PC-3 (cell line): ENCODE data around the gene MTG1. TPM values are rescaled to one million over a fixed set of nuclear protein-coding genes. Genes with fewer than 3 reads are reported as not detected.

Experiments used
- ATAC-seq: fragments of 200-7000 bp; cut with Tn5 transposase; 2 replicates; pipeline ENCODE4 v1.9.1; 2020; ENCODE audit warnings: mild to moderate bottlenecking, moderate library complexity
- BruUV-seq: library from RNA; stranded (reverse); fragments of 400-500 nt; replicated peaks from 2 replicates; lab custom pipeline; 2021; lab: Mats Ljungman, UMichigan
- CTCF ChIA-PET: fragments of 300-600 bp; sonication (Branson Sonifier 250); formaldehyde crosslinking; loops from one replicate; lab custom pipeline; 2022; ENCODE audit warnings: antibody characterized with exemption; lab: Charles Lee
- POLR2A ChIA-PET: fragments of 300-600 bp; sonication (Branson Sonifier 250); formaldehyde crosslinking; loops from one replicate; lab custom pipeline; 2022; ENCODE audit warnings: antibody characterized with exemption; ENCODE audit not compliant: unreplicated experiment; lab: Charles Lee
- DNase-seq: peaks from one replicate; pipeline ENCODE4 v3.0.0-alpha.2; 2015
- H2AFZ ChIP-seq: fragments of 300-600 bp; sonication (generic); 2 replicates; pipeline ENCODE4 v1.6.0; 2016; ENCODE audit warnings: antibody characterized with exemption, low read length
- H3F3A ChIP-seq: fragments of 300-600 bp; sonication (generic); one replicate; pipeline ENCODE4 v1.6.0; 2017; ENCODE audit warnings: antibody characterized with exemption, low read length, control low read depth, mild to moderate bottlenecking; ENCODE audit not compliant: unreplicated experiment
- H3K27ac ChIP-seq: fragments of 300-600 bp; sonication (generic); 2 replicates; pipeline ENCODE4 v1.5.1; 2016; ENCODE audit warnings: mild to moderate bottlenecking, low read length
- H3K27me3 ChIP-seq: fragments of 300-600 bp; sonication (generic); 2 replicates; pipeline ENCODE4 v1.6.1; 2016; ENCODE audit warnings: low read length, mixed read lengths
- H3K36me3 ChIP-seq: fragments of 300-600 bp; sonication (generic); 2 replicates; pipeline ENCODE4 v1.6.1; 2016; ENCODE audit warnings: low read depth, mixed run types, low read length, mixed read lengths
- H3K4me1 ChIP-seq: fragments of 300-600 bp; sonication (generic); 2 replicates; pipeline ENCODE4 v1.5.1; 2016; ENCODE audit warnings: low read length; ENCODE audit not compliant: insufficient read depth
- H3K4me2 ChIP-seq: fragments of 300-600 bp; sonication (generic); 2 replicates; pipeline ENCODE4 v1.6.0; 2016; ENCODE audit warnings: low read length
- H3K4me3 ChIP-seq: fragments of 300-600 bp; sonication (generic); 2 replicates; pipeline ENCODE4 v1.5.1; 2016; ENCODE audit warnings: mild to moderate bottlenecking, low read length, mixed read lengths
- H3K79me2 ChIP-seq: fragments of 300-600 bp; sonication (generic); 2 replicates; pipeline ENCODE4 v1.6.1; 2017; ENCODE audit warnings: low read length, mixed read lengths
- H3K9ac ChIP-seq: fragments of 300-600 bp; sonication (generic); 2 replicates; pipeline ENCODE4 v1.6.0; 2016; ENCODE audit warnings: mild to moderate bottlenecking, low read length
- H3K9me2 ChIP-seq: fragments of 300-600 bp; sonication (generic); replicated peaks from 2 replicates; pipeline ENCODE4 v1.6.1; 2016; ENCODE audit warnings: mixed run types, low read length, mixed read lengths
- H3K9me3 ChIP-seq: fragments of 300-600 bp; sonication (generic); 2 replicates; pipeline ENCODE4 v1.6.1; 2016; ENCODE audit warnings: low read length, mixed read lengths
- H4K20me1 ChIP-seq: fragments of 300-600 bp; sonication (generic); 2 replicates; pipeline ENCODE4 v1.6.1; 2016; ENCODE audit warnings: low read length, mixed read lengths
- CTCF ChIP-seq: fragments of 300-600 bp; sonication (generic); conservative IDR thresholded peaks from 2 replicates; pipeline ENCODE4 v1.5.1; 2017; ENCODE audit warnings: antibody characterized with exemption, low read depth, mild to moderate bottlenecking, low read length
- EZH2 ChIP-seq: fragments of 300-600 bp; sonication (generic); IDR thresholded peaks from one replicate; pipeline ENCODE4 v1.6.1; 2017; ENCODE audit warnings: antibody characterized with exemption, mild to moderate bottlenecking, low read length; ENCODE audit not compliant: unreplicated experiment
- EZH2phosphoT487 ChIP-seq: fragments of 300-600 bp; sonication (generic); IDR thresholded peaks from 2 replicates; pipeline ENCODE4 v1.6.1; 2018; ENCODE audit warnings: mild to moderate bottlenecking, antibody characterized with exemption, low read length, borderline replicate concordance
- intact Hi-C: fragments of 100-400 bp; cut with micrococcal nuclease; formaldehyde crosslinking; loops from 2 replicates; pipeline ENCODE4 v1.9.0; 2023
- total RNA-seq: library from RNA; depleted of rRNA; stranded (reverse); fragments of >200 nt; gene quantifications from 2 replicates; pipeline ENCODE4 v1.2.3, GENCODE V29; 2014

MTG1 gene
- total RNA-seq, 1 experiment from 2014 or later, result 39.4 TPM

DNA sequence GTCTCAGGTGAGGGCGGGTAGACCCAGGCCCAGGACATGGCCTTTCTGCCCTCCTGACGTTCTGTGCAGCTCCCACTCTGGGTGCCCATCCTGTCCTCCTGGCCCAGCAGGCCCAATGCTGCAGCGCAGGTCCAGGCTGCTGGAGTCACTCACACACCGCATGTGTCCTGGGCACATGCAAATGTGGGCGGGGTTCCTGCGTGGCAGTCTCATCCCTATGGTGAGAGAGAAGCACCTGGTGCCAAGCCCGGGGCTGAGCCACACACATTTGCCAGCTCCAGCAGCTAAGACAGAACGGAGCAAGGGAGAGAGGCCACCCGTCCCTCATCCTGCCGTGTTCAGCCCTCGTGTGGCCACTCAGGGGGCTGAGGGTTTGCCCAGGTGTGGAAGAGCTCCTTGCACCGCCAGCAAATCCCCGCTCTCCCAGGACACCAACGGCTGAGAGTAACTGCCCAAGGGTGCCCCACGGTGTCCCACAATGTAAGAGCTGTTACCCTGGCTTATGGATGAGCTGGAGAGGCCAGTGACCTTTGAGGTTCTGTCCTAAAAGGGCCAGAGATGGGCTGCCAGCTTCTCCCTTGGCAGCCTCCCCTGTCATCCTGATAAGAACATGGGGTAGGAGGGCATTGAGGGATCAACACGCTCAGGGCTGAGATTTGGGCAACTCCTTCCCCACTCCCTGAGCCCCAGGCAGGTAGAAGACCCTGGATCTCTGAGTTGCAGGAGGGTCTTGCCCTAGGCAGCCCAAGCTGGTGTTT, 40.6 kb upstream of the MTG1 start:
- Histone ChIP-seq H3K4me1 (0 out of 2 replicates have a peak, but pooled peaks cover 4% of the 10 kb centered on the region), H3K27me3 (no peaks in the 10 kb centered on the region), H3K27ac (no peak overlapping the region), H3K9ac (no peak overlapping the region), H3K9me2 (no peaks in the 10 kb centered on the region), H3K9me3 (no peaks in the 10 kb centered on the region), H3K79me2 (no peaks in the 10 kb centered on the region), H3K4me2 (no peak overlapping the region), H3F3A (no peaks in the 10 kb centered on the region), H4K20me1 (no peaks in the 10 kb centered on the region), H2AFZ (no peak overlapping the region), H3K4me3 (no peak overlapping the region), H3K36me3 (no peaks in the 10 kb centered on the region)
- DNase-seq (no peak), ATAC-seq (no peak)
- POLR2A ChIA-PET, result no interaction called here
- intact Hi-C loops, result no loop called here
- no TSS peak for BruUV-seq
- CTCF ChIA-PET, result no interaction called here
- no peak for TF ChIP-seq CTCF
- TF ChIP-seq EZH2, result no peak
- TF ChIP-seq EZH2phosphoT487, result no peak

GRCh38 chr10:133353988-133354605, 39.9 kb upstream of the MTG1 start:
- no peaks in the 10 kb centered on the region for H3K9me2 ChIP-seq
- no peak overlapping the region for H3K4me2 ChIP-seq
- no peak overlapping the region for H2AFZ ChIP-seq
- H3K9me3 ChIP-seq, result no peaks in the 10 kb centered on the region
- H3K4me1 ChIP-seq, result 0 out of 2 replicates have a peak, but pooled peaks cover 4% of the 10 kb centered on the region
- BruUV-seq, result no TSS peak
- no peak overlapping the region for H3K27ac ChIP-seq
- CTCF ChIA-PET, result no interaction called here
- intact Hi-C loops, result no loop called here
- H3K27me3 ChIP-seq, result no peaks in the 10 kb centered on the region
- no peak for ATAC-seq
- no peaks in the 10 kb centered on the region for H3K36me3 ChIP-seq
- H4K20me1 ChIP-seq, result no peaks in the 10 kb centered on the region
- POLR2A ChIA-PET, result no interaction called here
- no peak overlapping the region for H3K4me3 ChIP-seq
- H3F3A ChIP-seq, result no peaks in the 10 kb centered on the region
- no peak for DNase-seq
- no peak overlapping the region for H3K9ac ChIP-seq
- TF ChIP-seq EZH2phosphoT487 (no peak), CTCF (no peak), EZH2 (no peak)
- H3K79me2 ChIP-seq, result no peaks in the 10 kb centered on the region
